GM12801 (cell line): Measurements from ENCODE around the gene ITIH4.

ENCODE experiments used
- TF ChIP-seq, protein P1 (sequence below): IDR thresholded peaks from one replicate; pipeline ENCODE4 v1.5.1; 2011; ENCODE audit warnings: control low read depth; ENCODE audit not compliant: insufficient read length; ENCODE audit errors: extremely low read depth

ITIH4 gene

GRCh38 chr3:52819936-52820335, 10.5 kb downstream of the ITIH4 start:
- TF ChIP-seq, protein P1, sequence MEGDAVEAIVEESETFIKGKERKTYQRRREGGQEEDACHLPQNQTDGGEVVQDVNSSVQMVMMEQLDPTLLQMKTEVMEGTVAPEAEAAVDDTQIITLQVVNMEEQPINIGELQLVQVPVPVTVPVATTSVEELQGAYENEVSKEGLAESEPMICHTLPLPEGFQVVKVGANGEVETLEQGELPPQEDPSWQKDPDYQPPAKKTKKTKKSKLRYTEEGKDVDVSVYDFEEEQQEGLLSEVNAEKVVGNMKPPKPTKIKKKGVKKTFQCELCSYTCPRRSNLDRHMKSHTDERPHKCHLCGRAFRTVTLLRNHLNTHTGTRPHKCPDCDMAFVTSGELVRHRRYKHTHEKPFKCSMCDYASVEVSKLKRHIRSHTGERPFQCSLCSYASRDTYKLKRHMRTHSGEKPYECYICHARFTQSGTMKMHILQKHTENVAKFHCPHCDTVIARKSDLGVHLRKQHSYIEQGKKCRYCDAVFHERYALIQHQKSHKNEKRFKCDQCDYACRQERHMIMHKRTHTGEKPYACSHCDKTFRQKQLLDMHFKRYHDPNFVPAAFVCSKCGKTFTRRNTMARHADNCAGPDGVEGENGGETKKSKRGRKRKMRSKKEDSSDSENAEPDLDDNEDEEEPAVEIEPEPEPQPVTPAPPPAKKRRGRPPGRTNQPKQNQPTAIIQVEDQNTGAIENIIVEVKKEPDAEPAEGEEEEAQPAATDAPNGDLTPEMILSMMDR: no peak

- TF ChIP-seq, protein P1: no peak
Observed at GRCh38 chr3:52817860-52818259, 12.6 kb downstream of the ITIH4 start.

DNA sequence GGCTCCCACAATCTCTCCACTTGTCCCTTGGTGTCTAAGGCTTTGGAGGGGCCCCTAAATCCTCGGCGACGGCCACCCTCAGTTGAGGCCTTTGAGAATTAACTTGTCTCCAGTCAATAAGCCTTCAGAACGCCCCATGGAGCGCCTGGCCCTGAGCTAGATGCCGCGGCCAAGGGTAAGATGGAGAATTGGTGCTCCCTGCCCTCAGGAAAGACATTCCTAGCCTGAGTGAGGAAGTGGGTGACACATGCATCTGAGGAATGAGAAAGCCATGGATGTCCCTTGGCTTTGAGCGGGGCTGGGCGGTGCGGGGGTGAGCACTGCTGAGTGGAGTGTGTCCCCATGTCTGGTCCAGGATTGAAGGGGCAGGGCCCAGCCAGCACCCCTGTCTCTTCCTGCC, 13.3 kb downstream of the ITIH4 start:
- TF ChIP-seq, protein P1: no peak

- TF ChIP-seq, protein P1: no peak
Observed at GRCh38 chr3:52816654-52817053, 13.8 kb downstream of the ITIH4 start.

DNA sequence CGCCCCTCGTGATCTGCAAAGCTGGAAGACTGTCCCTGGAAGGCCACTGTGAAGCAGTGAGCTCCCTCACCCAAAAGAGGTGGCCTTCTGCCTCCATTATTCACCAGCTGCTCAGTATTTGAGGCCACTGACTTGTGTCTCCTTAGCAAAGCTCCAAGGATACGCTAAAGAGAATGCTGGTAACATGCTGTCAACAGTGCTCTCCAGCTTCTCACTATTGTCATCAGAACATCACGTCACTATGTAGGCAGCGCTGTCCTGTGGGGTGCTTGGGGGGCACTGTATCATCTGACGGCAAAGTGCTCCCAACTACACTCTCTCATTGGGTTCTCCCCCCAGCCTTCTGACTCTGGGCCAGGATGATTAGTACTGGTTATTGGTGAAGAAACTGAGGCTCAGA, 14.3 kb downstream of the ITIH4 start:
- TF ChIP-seq, protein P1: no peak

- TF ChIP-seq, protein P1: no peak
Observed at GRCh38 chr3:52813810-52814209, 16.7 kb downstream of the ITIH4 start.

DNA sequence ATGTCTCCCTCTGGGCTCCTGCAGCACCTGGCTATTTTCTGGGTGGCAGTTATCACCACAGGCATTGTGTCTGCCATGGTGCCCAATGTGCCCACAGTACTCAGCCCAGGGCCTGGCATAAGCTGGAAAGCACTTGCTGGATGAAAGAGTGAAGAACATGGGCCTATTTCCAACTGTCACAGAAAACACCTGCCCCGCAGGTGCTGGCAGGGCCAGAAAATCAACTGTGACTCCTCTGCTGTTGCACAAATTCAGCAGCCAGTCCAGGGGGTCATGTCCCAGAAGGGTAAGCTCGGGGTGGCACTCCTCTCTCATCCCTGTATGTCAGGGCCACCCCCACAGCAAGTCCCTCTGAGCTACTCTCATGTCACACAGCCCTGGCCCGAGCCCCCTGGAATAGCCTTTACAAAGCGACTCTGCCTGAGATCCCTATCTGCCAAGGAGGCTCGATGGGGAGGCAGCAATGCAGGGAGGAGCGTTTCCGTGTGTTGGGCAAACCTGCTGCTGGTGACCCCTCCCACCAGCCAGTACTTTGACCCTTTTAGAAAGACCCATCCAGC, 18.9 kb downstream of the ITIH4 start:
- TF ChIP-seq, protein P1: no peak
